SH-SY5Y (cell line): ENCODE data around the gene EPHA6.

Experiments used
- GATA2 ChIP-seq: IDR thresholded peaks from 2 replicates; pipeline ENCODE4 v1.6.1; 2011; ENCODE audit warnings: mild to moderate bottlenecking, low read depth, low read length
- GATA3 ChIP-seq: IDR thresholded peaks from 2 replicates; pipeline ENCODE4 v1.6.1; 2011; ENCODE audit warnings: low read depth, mild to moderate bottlenecking, low read length, moderate library complexity

DNA sequence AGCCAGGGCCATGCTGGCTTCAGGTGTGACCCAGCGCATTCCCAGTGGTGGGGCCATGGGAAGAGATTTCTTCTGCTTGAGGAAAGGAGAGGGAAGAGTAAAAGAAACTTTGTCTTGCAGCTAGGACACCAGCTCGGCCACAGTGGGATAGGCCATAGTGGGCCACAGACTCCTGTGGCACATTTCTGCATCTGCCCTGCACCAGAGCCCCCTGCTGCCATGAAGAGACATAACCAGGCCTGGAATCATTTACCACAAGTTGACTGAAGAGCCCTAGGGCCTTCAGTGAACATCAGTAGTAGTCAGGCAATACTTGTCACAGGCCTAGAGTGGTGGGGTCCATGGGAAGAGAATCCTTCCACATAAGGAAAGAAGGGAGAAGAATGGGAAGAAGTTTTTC lies 538.8 kb downstream of the EPHA6 start:
- no peak for TF ChIP-seq GATA3
- TF ChIP-seq GATA2: no peak
